Cerebellar nuclear complex (tissue), 1 donor: Measurements from ENCODE around the gene WDR82.

ENCODE experiments used
- DNase-seq, 2 experiments: peaks; one replicate each; lab custom pipeline; 2025; lab: John Stamatoyannopoulos, UW

Gene WDR82

DNA sequence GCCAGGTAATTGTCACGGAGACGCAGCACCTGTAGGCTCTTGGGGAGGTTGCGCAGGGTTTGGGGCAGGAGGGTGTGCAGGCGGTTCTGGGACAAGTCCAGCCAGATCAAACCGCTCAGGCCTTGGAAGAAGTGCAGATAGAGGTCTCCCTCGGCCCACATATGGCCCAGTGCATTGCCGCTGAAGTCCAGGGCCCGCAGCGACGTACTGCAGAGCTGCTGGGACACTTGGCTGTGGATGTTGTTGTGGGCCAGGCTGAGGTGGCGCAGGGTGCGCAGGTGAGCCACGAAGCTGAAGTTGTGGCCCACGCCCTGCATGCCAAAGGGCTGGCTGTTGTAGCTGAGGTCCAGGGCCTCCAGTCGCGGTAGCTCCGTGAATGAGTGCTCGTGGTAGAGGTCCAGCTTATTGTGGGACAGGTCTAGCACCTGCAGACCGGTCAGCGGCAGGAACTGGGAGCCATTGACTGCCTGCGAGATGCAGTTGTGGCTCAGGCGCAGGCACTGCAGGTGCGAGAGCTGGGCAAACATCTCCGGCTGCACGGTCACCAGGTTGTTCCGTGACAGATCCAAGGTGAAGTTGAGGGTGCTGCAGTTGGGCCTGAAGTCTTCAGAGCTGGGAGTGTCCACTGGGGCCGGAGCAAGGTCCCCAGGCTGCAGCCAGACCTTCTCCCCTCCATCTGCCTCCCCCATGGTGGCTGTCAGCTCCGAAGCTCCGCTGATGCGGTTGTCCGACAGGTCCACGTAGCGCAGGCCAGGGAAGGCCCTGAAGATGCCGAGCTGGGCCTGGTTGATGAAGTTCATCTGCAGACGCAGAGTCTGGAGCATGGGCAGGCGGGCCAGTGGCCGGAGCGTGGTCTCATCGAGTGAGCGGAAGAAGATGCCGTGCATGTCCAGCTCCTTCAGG is 55.9 kb downstream of the WDR82 start:
- no peak for DNase-seq

DNA sequence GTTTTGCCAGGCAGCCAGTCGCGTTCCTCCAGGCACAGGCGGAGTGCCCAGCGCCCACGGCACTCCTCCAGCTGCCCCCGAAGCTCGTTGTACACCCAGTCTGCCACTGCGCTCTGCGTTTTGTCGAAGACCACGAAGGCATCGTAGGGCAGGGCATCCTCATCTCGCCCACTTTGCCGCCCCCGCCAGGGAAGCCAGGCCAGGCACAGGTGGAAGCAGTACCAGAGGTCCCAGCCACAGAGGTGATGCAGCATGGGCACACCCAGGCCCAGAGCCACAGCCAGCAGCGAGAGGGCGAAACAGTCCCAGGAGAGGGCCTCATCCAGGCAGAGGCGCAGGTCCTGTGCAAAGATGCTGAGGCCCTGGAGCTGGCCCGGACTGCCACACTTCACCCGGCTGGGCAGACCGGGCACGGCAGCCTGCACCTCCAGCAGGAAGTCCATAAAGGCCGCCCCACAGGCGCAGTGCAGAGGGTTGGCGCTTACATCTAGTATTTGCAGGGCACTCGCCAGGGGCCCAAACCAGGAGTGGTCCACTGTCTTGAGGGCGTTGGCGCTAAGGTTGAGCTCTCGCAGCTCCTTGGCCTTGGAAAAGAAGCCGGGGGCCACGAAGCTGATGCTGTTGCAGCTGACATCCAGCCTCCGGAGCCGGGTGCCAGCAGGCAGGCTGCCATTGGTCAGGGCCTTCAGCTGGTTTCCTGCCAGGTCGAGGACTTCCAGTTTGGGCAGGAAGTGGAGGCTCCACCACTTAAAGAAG is 56.7 kb downstream of the WDR82 start:
- no peak for DNase-seq

DNA sequence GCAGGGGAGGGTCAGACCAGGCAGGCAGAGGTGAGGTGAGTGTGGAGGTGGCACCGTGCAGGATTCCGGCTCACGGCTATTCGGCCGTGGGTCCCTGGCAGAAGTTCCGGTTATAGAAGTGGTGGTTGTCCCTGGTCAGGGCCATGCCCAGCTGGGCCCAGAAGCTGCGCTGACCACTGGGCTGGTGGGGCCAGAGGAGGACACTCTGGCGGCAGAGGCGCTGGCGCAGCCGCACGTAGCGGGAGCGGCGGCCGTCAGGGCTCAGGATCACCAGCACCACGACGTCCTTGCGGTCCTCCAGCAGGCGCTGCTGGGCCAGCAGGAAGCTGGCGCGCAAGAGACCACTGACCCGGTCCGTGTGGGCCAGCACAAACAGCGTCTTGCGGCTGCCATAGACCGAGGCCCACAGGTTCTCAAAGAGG is 57.3 kb downstream of the WDR82 start:
- no peak for DNase-seq

DNA sequence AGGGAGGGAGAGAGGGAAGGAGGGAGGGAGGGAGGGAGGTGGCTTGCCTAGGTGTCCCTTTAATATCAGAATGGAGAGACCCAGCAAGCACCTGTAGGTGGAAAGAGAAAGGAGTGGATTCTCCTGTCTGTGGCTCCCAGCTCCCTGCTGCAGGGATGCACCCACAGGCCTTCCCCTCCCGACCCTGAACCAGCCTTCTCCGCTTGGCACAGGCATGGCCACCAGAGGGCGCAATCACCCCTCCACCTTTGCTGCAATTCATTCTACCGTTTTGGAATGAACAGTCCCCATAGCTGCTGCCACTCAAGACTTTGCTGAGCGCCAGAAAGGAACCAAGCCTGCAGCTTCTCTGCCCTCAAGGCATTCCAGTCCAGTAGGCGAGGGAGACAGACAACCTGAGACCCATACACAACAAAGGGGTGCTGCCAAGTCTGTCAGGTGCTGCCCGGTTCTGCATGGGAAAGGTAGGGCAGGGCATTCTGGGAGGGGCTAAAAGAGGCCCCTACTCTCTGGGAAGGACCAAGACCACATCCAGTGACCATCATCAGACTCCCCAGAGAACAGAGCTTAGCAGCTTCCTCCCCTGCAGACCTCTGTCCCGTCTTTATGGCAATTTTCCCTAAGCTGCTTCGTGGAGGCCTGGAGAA is 57.9 kb downstream of the WDR82 start:
- peak; percentile 41 to 81 for DNase-seq

DNA sequence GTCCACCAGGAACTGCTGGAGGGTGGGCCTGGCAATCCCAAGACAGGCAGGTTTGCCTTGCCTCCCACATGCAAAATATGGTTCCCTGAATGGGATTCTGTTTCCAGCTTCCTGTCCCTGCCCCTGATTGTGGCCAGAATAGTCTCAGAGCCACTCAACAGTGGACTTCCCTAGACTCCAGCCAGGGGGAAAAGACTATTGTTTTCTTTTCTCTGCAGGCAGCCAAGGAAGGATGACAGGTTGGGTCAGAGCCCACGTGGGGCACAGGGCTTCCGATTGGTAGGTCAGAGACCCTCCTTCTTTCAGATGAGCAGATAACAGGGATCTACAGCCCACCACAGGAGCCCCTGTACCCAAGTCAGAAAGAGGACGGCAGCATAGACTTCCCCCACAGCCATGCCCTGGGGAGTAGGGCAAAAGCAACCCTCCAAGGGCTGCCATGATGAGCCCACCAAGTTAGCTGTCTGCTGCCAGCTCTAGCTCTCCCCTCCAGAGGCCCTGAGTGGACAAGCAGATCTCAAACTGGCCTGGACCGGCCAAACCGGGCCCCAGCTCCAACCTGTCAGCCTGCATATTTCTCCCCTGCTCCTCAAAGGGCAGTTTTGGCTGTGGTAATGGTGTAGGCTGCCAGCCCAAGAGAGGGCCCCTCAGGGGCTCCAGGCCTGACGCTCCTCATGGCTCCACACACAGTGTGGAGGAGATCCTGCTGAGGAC is 59.4 kb downstream of the WDR82 start:
- no peak for DNase-seq

DNA sequence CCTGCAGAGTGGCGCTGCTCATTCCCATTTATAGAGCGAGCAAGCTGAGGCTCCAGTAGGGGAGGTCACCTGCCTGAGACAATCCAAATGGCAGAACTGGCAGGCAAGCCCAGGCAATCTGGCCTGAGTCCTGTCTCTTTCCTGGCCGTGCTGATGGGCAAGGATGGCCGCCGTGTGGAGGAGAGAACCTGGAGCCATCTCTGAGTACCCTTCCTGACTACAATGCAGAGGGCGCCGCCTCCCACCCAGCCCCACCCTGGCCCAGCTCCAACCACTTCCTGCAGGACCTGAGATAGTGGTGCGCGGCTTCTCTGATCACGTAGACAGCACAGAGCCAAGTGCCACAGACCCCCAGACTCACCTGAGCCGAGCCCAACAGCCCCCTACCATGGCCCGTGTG is 60.0 kb downstream of the WDR82 start:
- DNase-seq, result peak; percentile 38 to 51

DNA sequence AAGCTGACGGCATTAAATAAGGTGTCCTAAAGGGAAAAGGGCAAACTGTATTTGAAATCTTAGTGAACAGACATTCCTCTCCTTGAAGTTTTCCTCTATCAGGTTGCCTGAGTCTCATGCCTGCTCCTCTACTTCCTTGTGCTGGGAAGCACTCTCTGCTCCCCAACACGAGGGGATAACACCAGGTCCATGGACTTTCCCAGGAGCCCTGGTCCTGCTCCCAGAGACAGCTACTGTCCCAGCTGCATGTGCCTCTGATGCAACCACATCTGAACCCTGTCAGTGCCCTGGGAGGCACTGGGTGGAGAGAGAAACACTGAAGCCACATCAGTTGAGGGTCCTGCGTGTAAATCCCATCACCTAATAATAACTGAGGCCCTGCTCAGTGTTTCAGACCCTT is 60.4 kb downstream of the WDR82 start:
- DNase-seq, result no peak

DNA sequence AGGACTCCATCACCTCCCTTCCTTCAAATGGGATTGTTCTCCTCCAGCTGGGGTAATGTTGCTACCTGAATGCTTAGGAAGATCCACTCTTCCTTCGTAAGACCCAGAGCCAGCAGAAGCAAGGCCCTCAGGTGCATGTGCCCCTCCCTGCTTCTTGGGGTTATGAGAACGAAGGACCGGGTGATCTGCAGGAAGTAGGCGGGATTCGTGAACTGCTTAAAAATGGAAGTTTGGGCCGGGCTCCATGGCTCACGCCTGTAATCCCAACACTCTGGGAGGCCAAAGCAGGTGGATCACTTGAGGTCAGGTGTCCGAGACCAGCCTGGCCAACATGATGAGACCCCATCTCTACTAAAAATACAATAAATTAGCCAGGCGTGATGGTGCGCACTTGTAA is 61.0 kb downstream of the WDR82 start:
- DNase-seq, result no peak

DNA sequence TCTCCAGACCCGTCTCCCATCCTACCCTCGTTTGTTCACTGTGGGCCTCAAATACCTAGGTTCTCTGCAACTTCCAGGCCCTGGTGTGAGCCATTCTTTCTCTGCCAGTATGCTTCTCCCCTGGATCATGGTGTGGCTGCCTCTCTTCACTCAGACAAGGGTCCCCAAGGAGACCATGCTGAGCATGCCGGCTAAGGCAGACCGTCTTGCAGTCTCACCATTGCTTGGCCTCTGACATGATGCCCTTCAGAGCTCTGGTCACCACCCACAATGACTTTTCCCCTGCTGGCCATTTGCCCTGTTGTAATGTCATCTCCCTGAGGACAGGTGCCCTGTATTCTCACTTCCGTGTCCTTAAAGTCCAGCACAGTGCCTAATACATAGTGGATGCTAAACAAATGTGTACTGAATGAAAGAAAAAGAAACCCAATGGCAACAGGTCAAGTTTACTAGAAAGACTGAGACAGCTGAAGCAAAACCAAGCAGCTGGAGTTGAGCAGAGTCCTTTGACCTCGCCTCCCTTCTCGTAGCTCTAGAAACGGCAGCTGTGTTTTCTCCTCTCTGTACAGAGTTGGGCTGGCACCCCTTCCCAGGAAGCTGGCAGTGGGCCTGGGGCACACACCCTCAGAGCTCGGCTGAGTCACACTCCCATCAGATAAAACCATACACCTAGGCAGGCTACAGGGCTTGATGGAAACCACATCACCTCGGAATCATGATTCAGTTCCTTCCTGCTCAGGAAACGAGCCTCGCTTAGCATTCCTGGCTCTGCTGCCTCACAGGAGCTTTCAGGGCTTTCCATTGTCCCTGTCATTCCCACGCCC is 61.7 kb downstream of the WDR82 start:
- DNase-seq, result no peak

DNA sequence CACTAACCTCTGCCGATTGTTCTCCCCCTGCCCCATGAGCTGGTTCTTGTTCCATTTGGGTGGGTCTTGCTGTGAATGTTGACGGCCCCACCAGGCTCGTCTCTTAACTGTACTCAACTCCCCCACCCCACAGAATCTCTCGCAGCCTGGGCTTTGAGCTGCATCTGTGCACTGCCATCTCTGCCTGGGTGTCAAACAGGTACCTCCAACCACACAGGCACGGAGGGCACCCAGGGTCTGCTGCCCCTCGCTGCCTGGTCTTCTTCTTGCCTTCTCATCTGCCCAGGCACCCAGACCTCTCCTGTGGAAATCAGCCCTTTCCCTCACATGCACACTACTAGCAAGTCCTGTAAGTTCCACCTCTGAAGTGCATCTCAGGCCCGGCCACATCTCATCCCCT is 63.1 kb downstream of the WDR82 start:
- no peak for DNase-seq

DNA sequence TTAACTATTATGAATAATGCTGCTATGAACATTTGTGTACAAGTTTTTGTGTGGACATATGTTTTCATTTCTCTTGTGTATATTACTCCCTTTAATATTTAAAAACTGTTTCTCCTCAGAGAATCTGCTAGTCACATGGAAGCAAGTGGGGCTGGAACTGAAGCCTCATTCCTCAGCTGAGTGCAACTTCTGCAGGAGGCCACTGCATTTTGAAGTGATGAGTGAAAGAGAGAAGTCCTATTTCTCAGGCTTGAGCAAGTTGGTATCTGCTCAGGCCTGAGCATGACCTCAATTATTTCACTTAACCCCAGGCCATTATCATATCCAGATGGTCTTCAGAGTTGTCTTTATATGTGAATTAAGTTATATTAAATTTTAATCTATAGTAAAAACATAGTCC is 64.5 kb downstream of the WDR82 start:
- no peak for DNase-seq

DNA sequence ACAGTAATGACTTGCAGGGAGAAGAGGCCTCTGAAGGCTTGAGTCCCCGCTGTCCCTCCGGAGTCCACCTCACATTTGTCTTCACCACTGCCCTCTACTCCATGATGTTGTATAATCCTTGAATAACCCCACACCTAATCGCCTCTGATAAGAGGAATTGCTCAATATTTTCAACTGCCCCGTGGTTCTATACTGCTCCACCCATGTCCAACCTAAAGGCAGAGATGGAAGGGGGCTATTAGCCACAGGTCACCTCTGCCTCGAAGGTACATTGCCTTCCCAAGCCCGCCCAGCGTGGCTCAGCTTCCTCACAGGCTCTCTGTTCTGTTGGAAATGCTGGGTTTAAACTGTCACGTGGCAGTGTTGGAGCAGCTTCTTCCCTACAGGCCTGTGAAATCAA is 65.4 kb downstream of the WDR82 start:
- DNase-seq, result no peak

DNA sequence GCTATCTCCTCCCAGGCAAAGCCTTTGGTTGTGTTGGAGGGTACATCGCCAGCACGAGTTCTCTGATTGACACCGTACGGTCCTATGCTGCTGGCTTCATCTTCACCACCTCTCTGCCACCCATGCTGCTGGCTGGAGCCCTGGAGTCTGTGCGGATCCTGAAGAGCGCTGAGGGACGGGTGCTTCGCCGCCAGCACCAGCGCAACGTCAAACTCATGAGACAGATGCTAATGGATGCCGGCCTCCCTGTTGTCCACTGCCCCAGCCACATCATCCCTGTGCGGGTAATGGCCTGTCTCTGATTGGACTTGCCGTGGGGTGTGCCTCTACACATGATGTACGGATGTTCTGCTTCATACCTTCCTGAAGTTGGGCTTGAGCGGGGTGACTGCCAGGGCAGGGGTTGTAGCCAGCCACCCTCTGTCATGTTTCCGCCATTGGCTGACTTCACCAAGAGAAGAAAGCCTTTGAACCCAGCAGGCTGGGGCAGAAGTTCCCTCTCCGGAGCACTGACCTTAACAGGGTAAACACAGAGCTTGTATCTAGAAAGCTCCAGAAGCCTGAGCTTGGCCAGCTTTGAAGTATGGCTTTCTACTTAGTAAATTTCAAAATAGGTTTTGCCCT is 67.1 kb downstream of the WDR82 start:
- no peak for DNase-seq

DNA sequence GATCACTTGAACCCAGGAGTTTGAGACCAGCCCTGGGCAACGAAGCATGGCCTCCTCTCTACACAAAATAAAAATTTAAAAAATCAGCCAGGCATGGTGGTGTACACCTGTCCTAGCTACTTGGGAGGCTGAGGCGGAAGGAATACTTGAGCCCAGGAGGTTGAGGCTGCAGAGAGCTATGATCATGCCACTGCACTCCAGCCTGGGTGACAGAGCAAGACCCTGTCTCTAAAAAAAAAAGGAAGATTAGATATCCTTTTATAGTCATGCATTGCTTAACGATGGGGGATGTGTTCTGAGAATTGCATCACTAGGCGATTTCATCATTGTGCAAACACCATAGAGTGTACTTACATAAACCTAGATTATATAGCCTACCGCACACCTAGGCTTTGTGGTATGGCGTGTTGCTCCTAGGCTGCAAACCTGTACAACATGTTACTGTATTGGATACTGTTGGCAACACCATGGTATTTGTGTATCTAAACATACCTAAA is 67.9 kb downstream of the WDR82 start:
- no peak for DNase-seq

DNA sequence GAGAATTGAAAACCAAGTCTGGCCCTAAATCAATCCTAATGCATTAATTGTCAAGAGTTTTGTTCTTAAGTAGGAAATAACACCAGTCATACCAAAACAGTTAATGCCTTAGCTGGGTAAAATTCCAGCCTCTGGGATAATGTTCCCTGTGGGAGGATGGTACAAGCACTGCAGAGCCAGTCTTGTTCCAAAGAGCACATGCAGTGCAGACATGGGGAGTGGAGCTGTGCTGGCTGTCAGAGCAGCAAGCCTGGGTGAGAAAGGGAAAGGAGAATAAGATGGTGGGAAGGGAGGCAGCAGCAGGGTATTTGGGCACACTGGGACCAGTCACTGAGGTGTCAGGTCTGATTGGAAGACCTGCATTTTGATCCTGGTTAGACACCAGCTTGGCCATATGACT is 68.4 kb downstream of the WDR82 start:
- DNase-seq, result no peak

DNA sequence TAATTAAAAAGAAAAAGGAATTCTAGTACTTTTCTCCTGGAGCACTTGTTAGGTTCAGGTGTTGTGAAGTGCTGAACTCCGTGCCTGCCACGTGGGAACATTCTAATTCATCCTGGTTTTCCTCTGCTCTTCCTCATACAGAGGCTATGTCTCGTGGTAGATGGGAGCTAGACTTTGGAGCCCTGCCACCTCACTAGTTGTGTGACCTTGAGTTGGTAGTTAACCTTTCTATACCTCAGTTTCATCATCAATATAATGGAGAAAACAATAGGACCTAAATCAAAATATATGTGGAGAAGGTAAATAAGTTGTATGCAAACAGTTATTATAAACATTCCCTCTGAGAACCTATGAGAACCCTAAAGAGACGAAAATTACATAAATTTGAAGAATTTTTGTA is 69.9 kb downstream of the WDR82 start:
- DNase-seq, result no peak

DNA sequence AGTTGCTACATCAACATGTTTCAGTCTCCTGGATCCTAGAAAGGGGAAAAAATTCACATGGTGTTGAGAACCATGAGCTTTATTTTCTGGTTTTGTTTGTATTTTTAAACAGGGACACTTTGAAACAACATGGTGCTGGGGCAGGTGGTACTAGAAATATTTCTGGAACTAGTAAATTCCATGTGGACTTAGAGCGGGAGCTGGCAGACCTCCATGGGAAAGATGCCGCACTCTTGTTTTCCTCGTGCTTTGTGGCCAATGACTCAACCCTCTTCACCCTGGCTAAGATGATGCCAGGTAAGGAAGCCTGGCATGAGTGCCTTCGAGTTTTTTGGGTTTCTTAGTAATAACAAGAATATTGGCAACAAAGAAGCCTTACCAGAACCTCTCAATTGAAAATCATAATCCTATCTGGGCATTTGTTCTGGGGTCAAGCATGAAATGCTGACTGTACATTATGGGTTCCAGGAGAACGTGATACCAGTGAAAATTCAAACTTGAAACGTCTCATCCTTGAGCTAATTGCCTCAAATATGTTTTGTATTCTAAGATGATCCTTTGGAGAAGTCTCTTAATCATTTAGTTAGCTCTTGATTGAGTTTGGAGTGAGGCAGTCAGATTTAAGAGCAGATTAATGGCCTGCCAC is 72.6 kb downstream of the WDR82 start:
- DNase-seq, result peak; percentile 24 to 57
